ENCODE measurements around the gene ABCC8.

The ABCC8 gene

DNA sequence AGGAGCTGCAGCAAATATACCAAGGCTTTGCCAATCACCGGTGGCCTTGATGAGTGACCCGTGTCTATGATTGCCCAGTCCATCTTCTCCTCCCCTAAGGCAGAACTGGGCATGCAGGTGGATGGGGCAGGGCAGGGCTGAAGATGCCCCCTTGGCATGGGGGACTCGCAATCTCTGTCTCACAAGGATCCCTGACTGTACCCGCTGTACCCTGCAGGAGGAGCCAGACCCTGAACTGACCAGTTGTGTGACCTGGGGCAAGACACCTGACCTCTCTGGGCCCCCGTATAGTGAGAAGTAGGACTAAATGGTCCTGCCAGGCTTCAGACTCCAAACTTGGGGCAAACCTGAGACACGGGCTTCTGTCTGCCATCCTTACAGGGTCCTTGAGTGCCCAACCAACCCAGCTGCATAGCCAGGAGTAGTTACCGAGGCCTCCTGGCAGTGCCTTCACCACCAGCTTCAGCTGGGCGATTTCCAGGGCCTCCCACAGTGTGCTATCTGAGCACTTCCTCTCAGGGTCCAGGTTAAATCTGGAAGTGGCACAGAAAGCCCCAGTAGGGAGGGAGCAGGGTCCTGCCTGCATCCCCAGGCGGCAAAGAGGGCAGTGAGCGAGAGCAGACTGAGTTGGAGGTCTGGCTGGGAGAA lies 81.8 kb downstream of the ABCC8 start:
- Mint-ChIP-seq H3K27me3 (peaks cover 11% of the 10 kb centered on the region), H3K9me3 (no peaks in the 10 kb centered on the region), H3K4me1 (ENCODE audit: low read depth) (peaks cover 25% of the 10 kb centered on the region), H3K36me3 (ENCODE audit: low read depth) (no peaks in the 10 kb centered on the region), H3K4me3 (no peak overlapping the region), H3K27ac (no peak overlapping the region)
- intact Hi-C loops (cut with micrococcal nuclease): no loop called here

- Mint-ChIP-seq H3K36me3 (ENCODE audit: low read depth) (no peaks in the 10 kb centered on the region), H3K27me3 (peaks cover 17% of the 10 kb centered on the region), H3K4me3 (no peak overlapping the region), H3K9me3 (no peaks in the 10 kb centered on the region), H3K4me1 (ENCODE audit: low read depth) (peaks cover 34% of the 10 kb centered on the region), H3K27ac (no peak overlapping the region)
- intact Hi-C loops (cut with micrococcal nuclease): no loop called here
Observed at GRCh38 chr11:17393472-17393871, 83.2 kb downstream of the ABCC8 start.

GRCh38 chr11:17392872-17393271 lies 83.8 kb downstream of the ABCC8 start:
- intact Hi-C loops (cut with micrococcal nuclease): no loop called here
- H3K27ac Mint-ChIP-seq: no peak overlapping the region
- no peak overlapping the region for H3K4me3 Mint-ChIP-seq
- peaks cover 40% of the 10 kb centered on the region for H3K4me1 Mint-ChIP-seq (ENCODE audit: low read depth)
- no peaks in the 10 kb centered on the region for H3K9me3 Mint-ChIP-seq
- peaks cover 23% of the 10 kb centered on the region for H3K27me3 Mint-ChIP-seq
- H3K36me3 Mint-ChIP-seq (ENCODE audit: low read depth): no peaks in the 10 kb centered on the region

- Mint-ChIP-seq H3K4me1 (ENCODE audit: low read depth) (peaks cover 49% of the 10 kb centered on the region), H3K27ac (no peak overlapping the region), H3K9me3 (no peaks in the 10 kb centered on the region), H3K4me3 (no peak overlapping the region), H3K27me3 (peaks cover 33% of the 10 kb centered on the region), H3K36me3 (ENCODE audit: low read depth) (no peaks in the 10 kb centered on the region)
- intact Hi-C loops (cut with micrococcal nuclease): no loop called here
Observed at GRCh38 chr11:17391493-17392355, 84.9 kb downstream of the ABCC8 start.

GRCh38 chr11:17389957-17390649 lies 86.5 kb downstream of the ABCC8 start:
- H3K4me1 Mint-ChIP-seq (ENCODE audit: low read depth): peaks cover 55% of the 10 kb centered on the region

GRCh38 chr11:17389211-17389956 lies 87.3 kb downstream of the ABCC8 start:
- intact Hi-C loops (cut with micrococcal nuclease): no loop called here
- Mint-ChIP-seq H3K4me1 (ENCODE audit: low read depth) (peaks cover 58% of the 10 kb centered on the region), H3K27me3 (peaks cover 35% of the 10 kb centered on the region), H3K9me3 (no peaks in the 10 kb centered on the region), H3K27ac (peak overlapping the region; percentile 69), H3K4me3 (peak overlapping the region; percentile 75), H3K36me3 (ENCODE audit: low read depth) (no peaks in the 10 kb centered on the region)

More at GRCh38 chr11:17389957-17390649, 86.5 kb downstream of the ABCC8 start:
- Mint-ChIP-seq H3K4me3 (peak overlapping the region; percentile 22), H3K9me3 (no peaks in the 10 kb centered on the region), H3K27me3 (peaks cover 35% of the 10 kb centered on the region), H3K27ac (no peak overlapping the region), H3K36me3 (ENCODE audit: low read depth) (no peaks in the 10 kb centered on the region)
- intact Hi-C loops (cut with micrococcal nuclease): no loop called here

GRCh38 chr11:17388609-17389210 lies 87.9 kb downstream of the ABCC8 start, which contains the start of gene KCNJ11:
KCNJ11 (minus strand) TSS chr11:17388659; CDS start chr11:17388091, 568 bp downstream.
- H3K4me1 Mint-ChIP-seq (ENCODE audit: low read depth): peaks cover 61% of the 10 kb centered on the region
- no peaks in the 10 kb centered on the region for H3K36me3 Mint-ChIP-seq (ENCODE audit: low read depth)
- intact Hi-C loops (cut with micrococcal nuclease): no loop called here
- H3K27ac Mint-ChIP-seq: peak within 1 kb of the TSS; percentile 69
- H3K9me3 Mint-ChIP-seq: no peaks in the 10 kb centered on the region
- peak within 1 kb of the TSS; percentile 75 for H3K4me3 Mint-ChIP-seq
- H3K27me3 Mint-ChIP-seq: peaks cover 35% of the 10 kb centered on the region

DNA sequence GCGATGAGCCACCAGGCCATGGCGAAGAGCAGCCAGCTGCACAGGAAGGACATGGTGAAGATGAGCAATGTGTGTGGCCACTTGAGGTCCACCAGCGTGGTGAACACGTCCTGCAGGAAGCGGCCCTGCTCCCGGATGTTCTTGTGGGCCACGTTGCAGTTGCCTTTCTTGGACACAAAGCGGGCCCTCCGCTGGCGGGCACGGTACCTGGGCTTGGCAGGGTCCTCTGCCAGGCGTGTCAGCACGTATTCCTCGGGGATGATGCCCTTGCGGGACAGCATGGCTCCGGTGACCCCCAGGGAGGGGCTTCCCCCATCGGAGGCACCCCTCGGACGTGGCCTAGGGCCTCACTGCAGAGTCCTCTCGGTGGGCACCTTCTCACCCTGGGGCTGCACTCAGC lies 88.8 kb downstream of the ABCC8 start:
- peaks cover 35% of the 10 kb centered on the region for H3K27me3 Mint-ChIP-seq
- H3K27ac Mint-ChIP-seq: no peak overlapping the region
- intact Hi-C loops (cut with micrococcal nuclease): no loop called here
- H3K36me3 Mint-ChIP-seq (ENCODE audit: low read depth): no peaks in the 10 kb centered on the region
- peaks cover 70% of the 10 kb centered on the region for H3K4me1 Mint-ChIP-seq (ENCODE audit: low read depth)
- no peaks in the 10 kb centered on the region for H3K9me3 Mint-ChIP-seq
- no peak overlapping the region for H3K4me3 Mint-ChIP-seq

GRCh38 chr11:17387254-17387653 lies 89.4 kb downstream of the ABCC8 start:
- Mint-ChIP-seq H3K4me3 (no peak overlapping the region), H3K27me3 (peaks cover 35% of the 10 kb centered on the region), H3K36me3 (ENCODE audit: low read depth) (peaks cover 3% of the 10 kb centered on the region), H3K27ac (no peak overlapping the region), H3K4me1 (ENCODE audit: low read depth) (peaks cover 76% of the 10 kb centered on the region), H3K9me3 (no peaks in the 10 kb centered on the region)
- intact Hi-C loops (cut with micrococcal nuclease): no loop called here

DNA sequence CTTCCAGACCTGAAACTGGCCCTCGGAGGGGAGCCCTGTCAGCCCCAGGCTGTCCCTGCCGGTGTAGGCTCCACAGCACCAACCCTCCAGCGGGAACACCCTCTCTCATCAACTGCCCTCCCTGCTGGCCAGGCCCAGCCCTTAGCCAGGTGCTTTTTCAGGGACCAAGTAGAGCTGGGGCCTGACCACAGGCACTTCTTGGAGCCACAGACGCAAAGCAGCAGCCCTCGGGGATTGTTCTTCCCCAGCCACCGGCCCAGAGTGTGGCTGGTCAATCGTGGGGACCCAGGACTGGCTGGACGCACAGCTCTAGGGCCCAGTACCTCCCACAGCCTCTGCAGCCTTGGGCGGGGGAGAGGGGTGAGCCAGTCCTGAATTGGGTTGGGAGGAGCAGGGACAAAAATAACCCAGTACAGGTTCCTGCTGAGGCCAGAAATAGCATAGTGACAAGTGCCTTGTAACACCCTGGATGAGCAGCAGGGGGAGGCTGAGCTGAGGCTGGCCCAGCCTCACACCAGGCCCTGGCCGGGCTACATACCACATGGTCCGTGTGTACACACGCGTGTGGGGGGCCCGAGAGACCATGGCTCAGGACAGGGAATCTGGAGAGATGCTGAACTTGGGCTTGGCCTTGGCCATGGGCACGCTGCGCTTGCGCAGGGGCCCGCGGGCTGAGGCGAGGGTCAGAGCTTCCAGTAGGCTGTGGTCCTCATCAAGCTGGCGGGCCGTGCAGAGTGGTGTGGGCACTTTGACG lies 90.1 kb downstream of the ABCC8 start:
- intact Hi-C loops (cut with micrococcal nuclease): no loop called here
- Mint-ChIP-seq H3K4me1 (ENCODE audit: low read depth) (peaks cover 79% of the 10 kb centered on the region), H3K36me3 (ENCODE audit: low read depth) (peaks cover 10% of the 10 kb centered on the region), H3K4me3 (no peak overlapping the region), H3K27me3 (peaks cover 35% of the 10 kb centered on the region), H3K27ac (peak overlapping the region; percentile 29), H3K9me3 (no peaks in the 10 kb centered on the region)

DNA sequence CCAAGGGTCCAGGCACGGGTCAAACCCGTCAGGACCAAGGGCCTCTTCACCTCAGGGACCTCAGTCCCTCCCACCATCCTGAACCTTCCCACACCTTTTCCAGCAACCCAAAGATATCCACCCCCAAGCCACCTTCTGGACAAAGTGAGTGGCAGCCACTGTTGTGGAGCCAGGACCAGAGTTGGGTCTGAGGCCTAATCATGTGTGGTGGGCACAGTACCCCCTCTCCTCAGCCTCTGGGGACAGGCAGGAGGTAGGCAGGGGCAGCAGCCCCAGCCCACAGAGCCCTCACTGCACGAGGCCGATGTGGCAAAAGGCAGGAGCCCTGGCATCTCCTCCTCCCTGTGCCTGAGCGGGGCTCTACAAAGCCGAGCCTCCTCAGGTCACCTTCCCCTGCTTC lies 90.7 kb downstream of the ABCC8 start:
- peaks cover 16% of the 10 kb centered on the region for H3K36me3 Mint-ChIP-seq (ENCODE audit: low read depth)
- intact Hi-C loops (cut with micrococcal nuclease): no loop called here
- H3K9me3 Mint-ChIP-seq: no peaks in the 10 kb centered on the region
- peaks cover 30% of the 10 kb centered on the region for H3K27me3 Mint-ChIP-seq
- peaks cover 73% of the 10 kb centered on the region for H3K4me1 Mint-ChIP-seq (ENCODE audit: low read depth)
- peak overlapping the region; percentile 29 for H3K27ac Mint-ChIP-seq
- no peak overlapping the region for H3K4me3 Mint-ChIP-seq

- peaks cover 69% of the 10 kb centered on the region for H3K4me1 Mint-ChIP-seq (ENCODE audit: low read depth)
Observed at GRCh38 chr11:17385492-17385891, 91.2 kb downstream of the ABCC8 start.

More at GRCh38 chr11:17385492-17385891, 91.2 kb downstream of the ABCC8 start:
- Mint-ChIP-seq H3K27me3 (peaks cover 30% of the 10 kb centered on the region), H3K36me3 (ENCODE audit: low read depth) (peaks cover 17% of the 10 kb centered on the region), H3K27ac (peak overlapping the region; percentile 29), H3K9me3 (no peaks in the 10 kb centered on the region), H3K4me3 (no peak overlapping the region)
- intact Hi-C loops (cut with micrococcal nuclease): no loop called here

All from dendritic cell treated with granulocyte-macrophage colony-stimulating factor and Interleukin-4, amounts not matched to agents 40 ng/mL and 50 ng/mL, for 4 days (primary cell).